HepG2 (cell line): ENCODE measurements around the gene JAK1. TPM values are rescaled to one million over a fixed set of nuclear protein-coding genes. Genes with fewer than 3 reads are reported as not detected.

ENCODE experiments used
- ATAC-seq: fragments of 200-7000 bp; cut with Tn5 transposase; 3 replicates; pipeline ENCODE4 v1.9.1; 2020; ENCODE audit warnings: mild to moderate bottlenecking, moderate library complexity
- BruUV-seq: library from RNA; stranded (reverse); fragments of 400-500 nt; replicated peaks from 2 replicates; lab custom pipeline; 2021; lab: Mats Ljungman, UMichigan
- CTCF ChIA-PET: fragments of 300-600 bp; formaldehyde crosslinking; extraction: SDS; loops from one replicate; lab custom pipeline; 2021; ENCODE audit warnings: low total read pairs, inconsistent platforms, low intra/inter-chr PET ratio; lab: Yijun Ruan, JAX
- POLR2A ChIA-PET: fragments of 350-600 bp; sonication (Branson Sonifier 250); formaldehyde crosslinking; loops from one replicate; lab custom pipeline; 2020; ENCODE audit warnings: antibody characterized with exemption, inconsistent platforms; lab: Yijun Ruan, JAX
- DNase-seq: peaks from one replicate; pipeline ENCODE4 v3.0.0-alpha.2; 2015; ENCODE audit warnings: low spot score
- FAIRE-seq: peaks from 3 replicates; lab custom pipeline; 2011; peaks lifted over from hg19 to GRCh38; lab: Jason Lieb, UNC
- H2AFZ ChIP-seq: one replicate; pipeline ENCODE4 v1.6.1; 2011; ENCODE audit warnings: low read length, inconsistent platforms
- H3K27ac ChIP-seq: fragments of 300-600 bp; 3 replicates; pipeline ENCODE4 v1.8.0; 2011; ENCODE audit warnings: mixed run types, mild to moderate bottlenecking, mixed read lengths, low read length, inconsistent platforms; ENCODE audit not compliant: insufficient read depth; ENCODE audit errors: extremely low read length
- H3K27me3 ChIP-seq, 2 experiments: fragments of 200-600 bp in 1 of 2; 2 replicates in 1 of 2; 3 replicates in 1 of 2; pipeline versions ENCODE4 v1.6.0 to v1.8.0; 2011; ENCODE audit warnings: low read length in 2 of 2, mild to moderate bottlenecking in 2 of 2, moderate library complexity in 2 of 2, inconsistent platforms in 1 of 2; ENCODE audit not compliant: insufficient read depth in 2 of 2, control insufficient read depth in 1 of 2
- H3K36me3 ChIP-seq, 2 experiments: fragments of 200-600 bp in 1 of 2; replicated peaks in 1 of 2; 2 replicates in 1 of 2; 3 replicates in 1 of 2; pipeline versions ENCODE4 v1.5.1 to v1.8.0; 2011; ENCODE audit warnings: low read length in 2 of 2, inconsistent platforms in 1 of 2; ENCODE audit not compliant: insufficient read depth in 2 of 2, control insufficient read depth in 1 of 2
- H3K4me1 ChIP-seq: 2 replicates; pipeline ENCODE4 v1.5.1; 2012; ENCODE audit warnings: low read length, inconsistent platforms; ENCODE audit not compliant: insufficient read depth
- H3K4me2 ChIP-seq: 2 replicates; pipeline ENCODE4 v1.6.0; 2011; ENCODE audit warnings: low read depth, low read length, inconsistent platforms
- H3K4me3 ChIP-seq, 3 experiments: fragments of 200-600 bp in 1 of 3; sonication (generic), shearing (Covaris generic) in 1 of 3; replicated peaks in 1 of 3; 2 replicates each; pipeline ENCODE4 v1.5.1; 2011 to 2016; ENCODE audit warnings: low read length in 3 of 3, inconsistent platforms in 2 of 3, low read depth in 2 of 3, mild to moderate bottlenecking in 2 of 3, control low read depth in 1 of 3, mixed read lengths in 1 of 3; ENCODE audit not compliant: insufficient read depth in 1 of 3
- H3K79me2 ChIP-seq: one replicate; pipeline ENCODE4 v1.6.1; 2011; ENCODE audit warnings: low read length, inconsistent platforms; ENCODE audit not compliant: insufficient read depth
- H3K9ac ChIP-seq: 2 replicates; pipeline ENCODE4 v1.6.0; 2011; ENCODE audit warnings: mild to moderate bottlenecking, low read depth, low read length, inconsistent platforms; ENCODE audit not compliant: insufficient read depth
- H3K9me3 ChIP-seq: 2 replicates; pipeline ENCODE4 v1.5.1; 2012; ENCODE audit warnings: mild to moderate bottlenecking, low read length
- H4K20me1 ChIP-seq: 2 replicates; pipeline ENCODE4 v1.6.0; 2011; ENCODE audit warnings: inconsistent platforms, mild to moderate bottlenecking, low read length, moderate library complexity; ENCODE audit not compliant: insufficient read depth
- ATF2 ChIP-seq: sonication (generic); formaldehyde crosslinking; IDR thresholded peaks from 2 replicates; pipeline ENCODE4 v1.4.0; 2020; ENCODE audit warnings: missing genetic modification reagents
- DR1 ChIP-seq: sonication (generic); formaldehyde crosslinking; IDR thresholded peaks from 2 replicates; pipeline ENCODE4 v1.8.0; 2021; ENCODE audit warnings: mild to moderate bottlenecking, missing genetic modification reagents, inconsistent platforms
- FLYWCH1 ChIP-seq: sonication (generic); formaldehyde crosslinking; IDR thresholded peaks from 2 replicates; pipeline ENCODE4 v1.8.1; 2023; ENCODE audit warnings: mild to moderate bottlenecking, missing genetic modification reagents
- GABPB1 ChIP-seq: IDR thresholded peaks from 2 replicates; pipeline ENCODE4 v1.6.1; 2016; ENCODE audit warnings: mild to moderate bottlenecking, missing genetic modification reagents, moderate library complexity, missing compliant biosample characterization
- KAT8 ChIP-seq: IDR thresholded peaks from 2 replicates; pipeline ENCODE4 v1.6.1; 2016; ENCODE audit warnings: missing genetic modification reagents, missing compliant biosample characterization
- KLF11 ChIP-seq: IDR thresholded peaks from 2 replicates; pipeline ENCODE4 v1.6.1; 2016; ENCODE audit warnings: missing compliant biosample characterization
- MTF2 ChIP-seq: sonication (generic); formaldehyde crosslinking; IDR thresholded peaks from 2 replicates; pipeline ENCODE4 v1.5.0; 2020; ENCODE audit warnings: missing genetic modification reagents, borderline replicate concordance
- RBM39 ChIP-seq: fragments of 200-400 bp; formaldehyde crosslinking; IDR thresholded peaks from one replicate; pipeline ENCODE4 v1.6.1; 2018; ENCODE audit warnings: antibody characterized with exemption, mild to moderate bottlenecking, low read depth, low read length; ENCODE audit not compliant: poor library complexity, severe bottlenecking
- RELA ChIP-seq: sonication (generic); formaldehyde crosslinking; IDR thresholded peaks from 2 replicates; pipeline ENCODE4 v1.4.0; 2020; ENCODE audit warnings: missing genetic modification reagents
- SMAD1 ChIP-seq: sonication (generic); formaldehyde crosslinking; IDR thresholded peaks from 2 replicates; pipeline ENCODE4 v1.4.0; 2020; ENCODE audit warnings: missing genetic modification reagents, low read depth, mild to moderate bottlenecking, borderline replicate concordance
- SNAPC4 ChIP-seq: sonication (generic); formaldehyde crosslinking; IDR thresholded peaks from 2 replicates; pipeline ENCODE4 v1.4.0; 2020; ENCODE audit warnings: mild to moderate bottlenecking, missing genetic modification reagents
- ZEB1 ChIP-seq: IDR thresholded peaks from 2 replicates; pipeline ENCODE4 v1.6.1; 2012; ENCODE audit warnings: mild to moderate bottlenecking, low read depth, inconsistent platforms; ENCODE audit not compliant: insufficient replicate concordance
- ZNF33B ChIP-seq: sonication (generic); formaldehyde crosslinking; IDR thresholded peaks from 2 replicates; pipeline ENCODE4 v1.5.1; 2020; ENCODE audit warnings: mild to moderate bottlenecking, missing genetic modification reagents
- ZNF501 ChIP-seq: sonication (generic); formaldehyde crosslinking; IDR thresholded peaks from 2 replicates; pipeline ENCODE4 v1.5.1; 2020; ENCODE audit warnings: mild to moderate bottlenecking, moderate library complexity, missing genetic modification reagents
- ZNF513 ChIP-seq: sonication (generic); formaldehyde crosslinking; conservative IDR thresholded peaks from 2 replicates; pipeline ENCODE4 v1.5.0; 2020; ENCODE audit warnings: missing genetic modification reagents
- ZNF761 ChIP-seq: sonication (generic); formaldehyde crosslinking; conservative IDR thresholded peaks from 2 replicates; pipeline ENCODE4 v1.4.0; 2020; ENCODE audit warnings: mild to moderate bottlenecking, missing genetic modification reagents
- ZNF772 ChIP-seq: sonication (generic); formaldehyde crosslinking; IDR thresholded peaks from 2 replicates; pipeline ENCODE4 v1.5.0; 2020; ENCODE audit warnings: mild to moderate bottlenecking, missing genetic modification reagents
- ZSCAN21 ChIP-seq: sonication (generic); formaldehyde crosslinking; IDR thresholded peaks from 2 replicates; pipeline ENCODE4 v1.8.0; 2022; ENCODE audit warnings: mild to moderate bottlenecking, missing genetic modification reagents, moderate library complexity, borderline replicate concordance
- WGBS: methylation state at CpG from one replicate; pipeline ENCODE4 v1.1.6; 2017; ENCODE audit warnings: low lambda C conversion rate; 5-methylcytosine and 5-hydroxymethylcytosine counted together
- in situ Hi-C: cut with HindIII; loops from 2 replicates; pipeline ENCODE4 v1.10.0; 2017; ENCODE audit warnings: low pct_unique_long_range_greater_than_20kb; ENCODE audit not compliant: extremely low pct_ligation_motif_present
- intact Hi-C: fragments of 100-400 bp; cut with micrococcal nuclease; formaldehyde crosslinking; loops from one replicate; pipeline ENCODE4 v1.10.0; 2022; ENCODE audit not compliant: unreplicated experiment
- polyA plus RNA-seq, 8 experiments: library from polyadenylated mRNA; depleted of rRNA in 3 of 8; stranded (reverse) in 7 of 8; unstranded in 1 of 8; fragments of >200 nt; fragmentation: Illumina TruSeq in 4 of 8; extraction: Trizol in 4 of 8; gene quantifications; 2 replicates each; pipeline versions ENCODE4 v1.2.1 to v1.2.3, GENCODE V29; 2011 to 2016; ENCODE audit warnings: low read depth in 4 of 8, missing spikeins in 1 of 8, mixed read lengths in 1 of 8; ENCODE audit not compliant: insufficient read depth in 1 of 8
- total RNA-seq, 5 experiments: library from RNA; depleted of rRNA; stranded (reverse); fragments of >200 nt; fragmentation: Illumina TruSeq; extraction: Trizol; gene quantifications; 2 replicates each; pipeline ENCODE4 v1.2.3, GENCODE V29; 2016; ENCODE audit warnings: low read depth in 1 of 5

The JAK1 gene
- total and polyA plus RNA-seq, 2 of the 13 experiments (the other 11 are each of a cell fraction or from before 2014, with no cell fraction given), result 23.9 to 42.4 TPM

- no peaks in the 10 kb centered on the region for H3K27me3 ChIP-seq
- H2AFZ ChIP-seq, result no peak overlapping the region
- CTCF ChIA-PET, result no interaction called here
- H3K4me1 ChIP-seq, result peaks cover 9% of the 10 kb centered on the region
- no TSS peak for BruUV-seq
- ATAC-seq (no peak), DNase-seq (no peak), FAIRE-seq (no peak)
- no peaks in the 10 kb centered on the region for H3K9me3 ChIP-seq
- intact Hi-C loops, result no loop called here
- no peak overlapping the region for H3K27ac ChIP-seq
- POLR2A ChIA-PET, result no interaction called here
- WGBS, result 95% methylated on average over 5 of the region's 5 CpGs
- no peak overlapping the region for H3K4me3 ChIP-seq
- no peak overlapping the region for H3K9ac ChIP-seq
- no peaks in the 10 kb centered on the region for H4K20me1 ChIP-seq
- H3K4me2 ChIP-seq, result no peak overlapping the region
- H3K79me2 ChIP-seq, result no peaks in the 10 kb centered on the region
- in situ Hi-C loops, result no loop called here
- H3K36me3 ChIP-seq, result peaks cover 5 to 22% of the 10 kb centered on the region in 2 experiments; a peak in 4 of 5 replicates
- TF ChIP-seq ZNF513 (no peak), ZNF33B (CRISPR knock-in tag) (no peak), ZNF501 (CRISPR knock-in tag) (no peak), GABPB1 (CRISPR knock-in tag) (no peak), ZNF772 (CRISPR knock-in tag) (no peak), SMAD1 (no peak), DR1 (no peak), KLF11 (no peak), RBM39 (no peak), ATF2 (CRISPR knock-in tag) (no peak), MTF2 (no peak), ZEB1 (no peak), ZNF761 (CRISPR knock-in tag) (no peak), SNAPC4 (CRISPR knock-in tag) (no peak), RELA (CRISPR knock-in tag) (no peak), FLYWCH1 (no peak), ZSCAN21 (CRISPR knock-in tag) (no peak), KAT8 (no peak)
These were observed 136.2 kb downstream of the JAK1 start for GRCh38 chr1:64830030-64830651.
